Activated CD4-positive, alpha-beta T cell treated with anti-CD3 and anti-CD28 coated beads for 36 hours (primary cell): ENCODE results near the gene CPNE5. TPM values are rescaled to one million over a fixed set of nuclear protein-coding genes. Genes with fewer than 3 reads are reported as not detected.

Experiments
- ATAC-seq: fragments of 200-7000 bp; cut with Tn5 transposase; one replicate; pipeline ENCODE4 v1.10.0; 2021; ENCODE audit warnings: mild to moderate bottlenecking, moderate library complexity
- CTCF ChIA-PET: fragments of 350-600 bp; sonication (Branson Sonifier 250); formaldehyde crosslinking; loops from one replicate; lab custom pipeline; 2021; ENCODE audit warnings: antibody characterized with exemption; lab: Charles Lee
- POLR2A ChIA-PET: fragments of 350-600 bp; sonication (Branson Sonifier 250); formaldehyde crosslinking; loops from one replicate; lab custom pipeline; 2021; ENCODE audit warnings: antibody characterized with exemption, inconsistent platforms; lab: Charles Lee
- DNase-seq: peaks from one replicate; pipeline ENCODE4 v3.0.0-alpha.2; 2020
- H3K27ac Mint-ChIP-seq: one replicate; pipeline ENCODE4 v1.8.0; 2021; ENCODE audit warnings: mixed read lengths
- H3K27me3 Mint-ChIP-seq: one replicate; pipeline ENCODE4 v1.8.0; 2021; ENCODE audit warnings: mixed read lengths
- H3K36me3 Mint-ChIP-seq: one replicate; pipeline ENCODE4 v1.8.0; 2021; ENCODE audit warnings: low read depth, mixed read lengths
- H3K4me1 Mint-ChIP-seq: one replicate; pipeline ENCODE4 v1.8.0; 2021; ENCODE audit warnings: mixed read lengths
- H3K4me3 Mint-ChIP-seq: one replicate; pipeline ENCODE4 v1.8.0; 2021; ENCODE audit warnings: mild to moderate bottlenecking, moderate library complexity, mixed read lengths
- H3K9me3 Mint-ChIP-seq: one replicate; pipeline ENCODE4 v1.8.0; 2021; ENCODE audit warnings: low read depth, mixed read lengths
- intact Hi-C, 2 experiments: fragments of 100-400 bp; cut with DNase I in 1 of 2; cut with micrococcal nuclease in 1 of 2; formaldehyde crosslinking; loops; one replicate each; pipeline versions ENCODE4 v1.14.2 to v1.15.1; 2022 to 2024; cut with DNase I, micrococcal nuclease
- total RNA-seq, 2 experiments: library from RNA; stranded (reverse); gene quantifications; one replicate each; pipeline ENCODE4 v1.2.3, GENCODE V29; 2021

CPNE5 gene
- total RNA-seq, 2 experiments from 2014 or later, result 1.1 to 1.3 TPM

DNA sequence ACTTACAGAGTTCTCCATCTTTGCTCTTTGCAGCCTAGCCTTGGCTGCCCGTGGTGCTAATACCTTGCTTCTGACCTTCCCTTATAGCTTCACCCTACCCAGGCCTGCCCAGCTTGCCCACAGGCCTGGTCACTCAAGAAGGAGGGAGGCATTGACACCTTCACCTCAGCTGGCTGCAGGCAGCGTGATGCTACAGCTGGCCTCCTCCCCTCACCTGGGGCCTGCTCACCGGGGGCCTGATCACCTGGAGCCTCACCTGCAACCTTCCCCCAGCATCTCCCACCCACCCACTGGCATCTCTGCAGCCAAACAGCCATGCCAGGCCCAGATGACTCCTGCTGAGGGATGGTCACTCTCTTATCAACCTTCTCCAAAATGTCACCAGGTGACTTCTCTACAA lies 40.4 kb downstream of the CPNE5 start:
- H3K36me3 Mint-ChIP-seq, result no peaks in the 10 kb centered on the region
- H3K9me3 Mint-ChIP-seq, result no peaks in the 10 kb centered on the region
- no peak overlapping the region for H3K27ac Mint-ChIP-seq
- DNase-seq (no peak), ATAC-seq (no peak)
- no peaks in the 10 kb centered on the region for H3K27me3 Mint-ChIP-seq
- no peak overlapping the region for H3K4me3 Mint-ChIP-seq
- intact Hi-C loops, result no loop called here
- POLR2A ChIA-PET, result no interaction called here
- no peaks in the 10 kb centered on the region for H3K4me1 Mint-ChIP-seq
- CTCF ChIA-PET, result no interaction called here

DNA sequence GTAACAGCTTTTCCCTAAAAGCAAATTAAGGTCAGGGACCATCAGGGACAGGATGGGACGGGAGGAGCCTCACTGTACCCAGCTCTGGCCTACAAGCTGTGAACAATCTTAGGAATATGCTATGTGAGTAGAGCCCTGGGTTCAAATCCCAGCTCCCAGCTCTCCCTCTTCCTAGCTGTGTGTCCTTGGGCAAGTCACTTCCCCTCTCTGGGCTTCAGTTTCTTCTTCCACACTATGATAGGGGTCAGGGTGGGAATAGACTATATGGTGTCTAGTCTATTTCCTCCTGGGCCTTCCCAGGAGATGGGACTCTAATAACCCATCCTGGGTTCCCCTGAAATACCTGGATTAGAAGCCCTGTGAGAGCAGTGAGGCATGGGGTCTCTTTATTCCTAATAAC lies 41.6 kb downstream of the CPNE5 start:
- no peaks in the 10 kb centered on the region for H3K4me1 Mint-ChIP-seq
- no peak for ATAC-seq

DNA sequence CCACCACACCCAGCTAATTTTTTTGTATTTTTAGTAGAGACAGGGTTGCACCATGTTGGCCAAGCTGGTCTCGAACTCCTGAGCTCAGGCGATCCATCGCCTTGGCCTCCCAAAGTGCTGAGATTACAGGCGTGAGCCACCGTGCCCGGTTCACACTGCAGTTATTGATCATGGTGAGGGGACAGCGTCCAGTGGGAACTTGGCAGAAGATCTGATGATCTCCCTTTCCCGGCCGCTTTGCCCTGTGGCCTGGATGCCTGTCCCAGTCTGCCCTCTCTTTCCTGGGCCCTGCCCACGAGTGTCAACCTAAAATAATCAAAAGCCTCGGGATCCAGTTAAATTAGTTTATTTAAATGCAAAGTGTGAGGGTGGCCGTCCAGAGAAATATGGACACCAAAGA lies 42.2 kb downstream of the CPNE5 start:
- Mint-ChIP-seq H3K27me3 (peaks cover 3% of the 10 kb centered on the region), H3K27ac (no peak overlapping the region), H3K4me1 (no peaks in the 10 kb centered on the region), H3K4me3 (no peak overlapping the region), H3K9me3 (no peaks in the 10 kb centered on the region), H3K36me3 (no peaks in the 10 kb centered on the region)
- CTCF ChIA-PET, result interaction anchor here (3.3 kb wide), 1 partner anchor 15 kb away, joined by 15 read pairs; no protein-coding TSS in a partner anchor
- ATAC-seq, result no peak
- intact Hi-C loops, result no loop called here
- no peak for DNase-seq
- POLR2A ChIA-PET, result no interaction called here

More for the DNA sequence above, 41.6 kb downstream of the CPNE5 start:
- no peaks in the 10 kb centered on the region for H3K9me3 Mint-ChIP-seq
- ChIA-PET POLR2A (no interaction called here), CTCF (interaction anchor here (3.3 kb wide), 1 partner anchor 15 kb away, joined by 15 read pairs; no protein-coding TSS in a partner anchor)
- no peak for DNase-seq
- peaks cover 3% of the 10 kb centered on the region for H3K27me3 Mint-ChIP-seq
- no peak overlapping the region for H3K4me3 Mint-ChIP-seq
- H3K27ac Mint-ChIP-seq, result no peak overlapping the region
- intact Hi-C loops, result no loop called here
- no peaks in the 10 kb centered on the region for H3K36me3 Mint-ChIP-seq

DNA sequence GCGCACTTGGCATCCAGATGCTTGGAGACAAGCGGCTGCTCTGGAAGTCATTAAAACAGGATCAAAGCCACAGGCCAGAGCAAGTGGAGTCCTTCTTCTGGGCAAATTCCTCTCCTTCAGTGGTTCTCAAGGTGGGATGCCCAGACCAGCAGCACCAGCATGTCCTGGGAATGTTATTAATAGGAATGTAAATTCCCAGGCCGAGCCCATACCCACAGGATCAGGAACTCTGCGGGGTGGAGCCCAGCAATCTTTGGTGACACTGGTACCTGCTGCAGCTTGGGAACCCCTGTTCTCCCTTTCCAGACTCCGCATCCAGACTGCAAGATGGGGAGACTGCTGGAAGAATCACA lies 44.6 kb downstream of the CPNE5 start:
- intact Hi-C loops, result no loop called here
- Mint-ChIP-seq H3K9me3 (no peaks in the 10 kb centered on the region), H3K4me1 (no peaks in the 10 kb centered on the region), H3K4me3 (no peak overlapping the region), H3K27ac (no peak overlapping the region), H3K27me3 (peaks cover 5% of the 10 kb centered on the region), H3K36me3 (no peaks in the 10 kb centered on the region)
- ATAC-seq (no peak), DNase-seq (no peak)
- ChIA-PET CTCF (interaction anchor here (0.6 to 3.3 kb wide), 2 partner anchors 12 to 29 kb away, joined by 5 to 15 read pairs; no protein-coding TSS in a partner anchor), POLR2A (interaction anchor here (0.6 kb wide), 1 partner anchor 97 kb away, joined by 3 read pairs; no protein-coding TSS in a partner anchor)

GRCh38 chr6:36793913-36794712 lies 45.1 kb downstream of the CPNE5 start:
- peaks cover under 1% of the 10 kb centered on the region for H3K4me1 Mint-ChIP-seq
- no peaks in the 10 kb centered on the region for H3K9me3 Mint-ChIP-seq
- CTCF ChIA-PET, result interaction anchor here (0.6 kb wide), 1 partner anchor 28 kb away, joined by 5 read pairs; no protein-coding TSS in a partner anchor
- H3K27me3 Mint-ChIP-seq, result peaks cover 5% of the 10 kb centered on the region
- no peak for ATAC-seq
- H3K36me3 Mint-ChIP-seq, result no peaks in the 10 kb centered on the region
- intact Hi-C loops, result no loop called here
- H3K27ac Mint-ChIP-seq, result no peak overlapping the region
- no peak overlapping the region for H3K4me3 Mint-ChIP-seq
- no peak for DNase-seq
- POLR2A ChIA-PET, result interaction anchor here (0.6 kb wide), 2 partner anchors 39 to 96 kb away, joined by 3 read pairs; no protein-coding TSS in a partner anchor

GRCh38 chr6:36793296-36793912 lies 45.8 kb downstream of the CPNE5 start:
- ATAC-seq (no peak), DNase-seq (no peak)
- intact Hi-C loops, result no loop called here
- no peaks in the 10 kb centered on the region for H3K36me3 Mint-ChIP-seq
- H3K4me1 Mint-ChIP-seq, result peaks cover 6% of the 10 kb centered on the region
- peaks cover 5% of the 10 kb centered on the region for H3K27me3 Mint-ChIP-seq
- POLR2A ChIA-PET, result interaction anchor here (0.6 kb wide), 1 partner anchor 38 kb away, joined by 3 read pairs; no protein-coding TSS in a partner anchor
- CTCF ChIA-PET, result interaction anchor here (0.6 to 2.5 kb wide), 3 partner anchors 11 to 218 kb away, joined by 3 to 15 read pairs (median 3); no protein-coding TSS in a partner anchor
- no peak overlapping the region for H3K27ac Mint-ChIP-seq
- no peak overlapping the region for H3K4me3 Mint-ChIP-seq
- no peaks in the 10 kb centered on the region for H3K9me3 Mint-ChIP-seq

- intact Hi-C loops, result no loop called here
- Mint-ChIP-seq H3K9me3 (no peaks in the 10 kb centered on the region), H3K27me3 (peaks cover 7% of the 10 kb centered on the region), H3K36me3 (no peaks in the 10 kb centered on the region), H3K27ac (no peak overlapping the region), H3K4me1 (peaks cover 6% of the 10 kb centered on the region), H3K4me3 (no peak overlapping the region)
- POLR2A ChIA-PET, result interaction anchor here (0.6 kb wide), 1 partner anchor 108 kb away, joined by 3 read pairs; no protein-coding TSS in a partner anchor
- CTCF ChIA-PET, result interaction anchor here (2.5 kb wide), 1 partner anchor 10 kb away, joined by 15 read pairs; no protein-coding TSS in a partner anchor
- ATAC-seq, result no peak
- DNase-seq, result no peak
These were observed 47.6 kb downstream of the CPNE5 start for GRCh38 chr6:36791521-36792135.

GRCh38 chr6:36791085-36791484 lies 48.2 kb downstream of the CPNE5 start:
- Mint-ChIP-seq H3K9me3 (no peaks in the 10 kb centered on the region), H3K4me3 (no peak overlapping the region), H3K4me1 (peaks cover 6% of the 10 kb centered on the region), H3K36me3 (no peaks in the 10 kb centered on the region), H3K27me3 (peaks cover 7% of the 10 kb centered on the region), H3K27ac (no peak overlapping the region)
- no peak for DNase-seq
- ChIA-PET POLR2A (interaction anchor here (0.6 kb wide), 2 partner anchors 108 to 188 kb away, joined by 3 read pairs; no protein-coding TSS in a partner anchor), CTCF (interaction anchor here (0.5 to 2.5 kb wide), 2 partner anchors 9 to 36 kb away, joined by 4 to 15 read pairs; no protein-coding TSS in a partner anchor)
- ATAC-seq, result no peak
- intact Hi-C loops, result no loop called here

- Mint-ChIP-seq H3K36me3 (no peaks in the 10 kb centered on the region), H3K27me3 (peaks cover 7% of the 10 kb centered on the region), H3K4me3 (no peak overlapping the region), H3K9me3 (no peaks in the 10 kb centered on the region), H3K4me1 (peaks cover 6% of the 10 kb centered on the region), H3K27ac (no peak overlapping the region)
- peak; percentile 55 for ATAC-seq
- POLR2A ChIA-PET, result no interaction called here
- CTCF ChIA-PET, result interaction anchor here (0.7 to 1.0 kb wide), 6 partner anchors 61 to 1493 kb away, joined by 3 to 4 read pairs (median 3); no protein-coding TSS in a partner anchor
- DNase-seq, result peak; percentile 63
- intact Hi-C loops, result no loop called here
These were observed 50.5 kb downstream of the CPNE5 start for GRCh38 chr6:36788768-36789167.

GRCh38 chr6:36788186-36788585 lies 51.1 kb downstream of the CPNE5 start:
- Mint-ChIP-seq H3K27me3 (peaks cover 4% of the 10 kb centered on the region), H3K27ac (no peak overlapping the region), H3K4me3 (no peak overlapping the region), H3K9me3 (no peaks in the 10 kb centered on the region), H3K4me1 (peaks cover 6% of the 10 kb centered on the region), H3K36me3 (no peaks in the 10 kb centered on the region)
- ChIA-PET POLR2A (no interaction called here), CTCF (interaction anchor here (0.9 to 1.2 kb wide), 3 partner anchors 9 to 230 kb away, joined by 3 read pairs; no protein-coding TSS in a partner anchor)
- ATAC-seq (no peak), DNase-seq (no peak)
- intact Hi-C loops, result no loop called here

- H3K4me1 Mint-ChIP-seq, result peaks cover 6% of the 10 kb centered on the region
- H3K27me3 Mint-ChIP-seq, result peaks cover 4% of the 10 kb centered on the region
- ATAC-seq, result no peak
- intact Hi-C loops, result no loop called here
- CTCF ChIA-PET, result interaction anchor here (1.2 to 7.2 kb wide), 3 partner anchors 8 to 27 kb away, joined by 3 to 152 read pairs (median 52); no protein-coding TSS in a partner anchor
- H3K27ac Mint-ChIP-seq, result no peak overlapping the region
- POLR2A ChIA-PET, result no interaction called here
- no peaks in the 10 kb centered on the region for H3K9me3 Mint-ChIP-seq
- DNase-seq, result no peak
- H3K36me3 Mint-ChIP-seq, result no peaks in the 10 kb centered on the region
- no peak overlapping the region for H3K4me3 Mint-ChIP-seq
These were observed 52.0 kb downstream of the CPNE5 start for GRCh38 chr6:36787210-36787609.
